GM19463 (cell line): ENCODE data around the gene C1orf21.
A peak's percentile ranks its signal among the peaks of the same experiment; 100 is the strongest.

Experiments
- ATAC-seq: cut with Tn5 transposase; IDR thresholded peaks from one replicate; pipeline ENCODE4 v1.9.1; 2021; ENCODE audit warnings: mild to moderate bottlenecking, moderate library complexity; ENCODE audit not compliant: unreplicated experiment

The C1orf21 gene

GRCh38 chr1:184647471-184647870 lies 260.6 kb downstream of the C1orf21 start:
- ATAC-seq, result no peak

DNA sequence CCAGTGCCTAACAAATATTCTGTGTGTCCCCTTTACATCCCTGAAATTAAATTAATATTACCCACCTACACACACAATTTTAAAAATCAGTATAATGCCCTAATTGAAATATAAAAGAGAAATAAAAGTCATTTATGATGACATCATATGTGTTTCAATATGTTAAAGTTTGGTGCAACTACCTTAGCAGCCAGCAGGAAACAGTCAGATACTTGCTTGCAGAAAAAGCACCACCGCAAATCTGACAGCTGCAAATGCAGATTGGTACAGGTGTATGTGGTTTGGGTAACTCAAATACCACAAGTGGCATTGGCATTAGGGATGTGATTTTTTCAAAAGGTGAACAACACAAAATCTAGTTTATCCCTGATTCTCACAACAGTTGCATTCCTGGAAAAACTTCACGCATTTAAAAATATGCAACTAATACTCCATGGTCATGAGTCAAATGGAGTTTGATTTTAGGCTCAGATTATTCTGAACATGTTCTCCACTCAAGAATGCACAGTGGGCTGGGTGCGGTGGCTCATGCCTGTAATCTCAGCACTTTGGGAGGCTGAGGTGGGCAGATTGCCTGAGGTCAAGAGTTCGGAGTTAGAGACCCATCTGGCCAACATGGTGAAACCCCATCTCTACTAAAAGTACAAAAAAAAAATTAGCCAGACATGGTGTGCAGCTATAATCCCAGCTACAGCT lies 261.5 kb downstream of the C1orf21 start:
- ATAC-seq, result no peak

DNA sequence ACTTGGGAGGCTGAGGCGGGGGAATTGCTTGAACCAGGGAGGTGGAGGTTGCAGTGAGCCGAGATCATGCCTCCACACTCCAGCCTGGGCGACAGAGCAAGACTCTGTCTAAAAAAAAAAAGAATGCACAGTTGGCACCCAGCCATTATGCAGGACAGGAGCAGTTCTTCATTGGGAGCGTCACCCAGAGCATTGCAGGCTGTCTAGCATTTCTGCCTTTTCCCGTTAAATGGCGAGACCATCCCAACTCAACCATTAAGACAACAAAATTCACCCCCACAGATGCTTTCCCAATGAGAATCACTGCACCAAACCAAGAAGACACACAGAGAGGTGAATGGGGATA lies 262.0 kb downstream of the C1orf21 start:
- ATAC-seq, result no peak

- ATAC-seq, result peak; percentile 50
These were observed 262.6 kb downstream of the C1orf21 start for GRCh38 chr1:184649451-184649888.

DNA sequence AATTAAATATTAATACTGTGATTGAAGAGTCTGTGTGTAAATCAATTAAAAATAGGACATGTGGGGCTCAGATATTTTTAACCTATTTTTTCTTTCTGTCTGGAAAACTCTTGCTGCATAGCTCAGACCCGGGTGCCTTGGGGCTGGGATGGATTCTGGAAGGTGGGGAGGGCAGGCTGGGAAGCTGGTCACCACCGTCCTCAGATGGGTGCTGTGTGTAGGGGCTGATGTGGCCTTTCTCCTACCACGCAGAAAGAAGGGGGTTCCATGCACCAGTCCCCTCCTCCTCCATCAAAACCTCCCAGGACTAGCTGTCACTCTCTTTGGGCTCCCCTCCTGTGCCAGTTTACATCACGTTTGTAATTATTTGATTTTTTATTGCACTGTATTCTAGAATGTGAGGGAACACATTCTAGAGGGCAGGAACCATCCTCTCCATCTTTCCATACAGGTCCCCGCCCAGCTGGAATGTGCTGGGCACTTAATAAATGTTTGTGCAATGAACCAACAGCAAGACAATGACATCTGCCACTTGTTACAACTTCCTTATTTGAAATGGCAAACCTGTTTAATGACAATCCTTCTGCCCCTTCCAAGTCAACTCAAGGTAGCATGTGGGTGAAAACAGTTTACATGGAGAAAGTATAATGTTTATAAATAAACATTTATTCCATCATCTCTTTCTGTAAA lies 263.5 kb downstream of the C1orf21 start:
- no peak for ATAC-seq

GRCh38 chr1:184655185-184655584 lies 268.4 kb downstream of the C1orf21 start:
- no peak for ATAC-seq

- ATAC-seq, result no peak
These were observed 269.4 kb downstream of the C1orf21 start for GRCh38 chr1:184656221-184656620.

- no peak for ATAC-seq
These were observed 271.2 kb downstream of the C1orf21 start for GRCh38 chr1:184658055-184658454.

DNA sequence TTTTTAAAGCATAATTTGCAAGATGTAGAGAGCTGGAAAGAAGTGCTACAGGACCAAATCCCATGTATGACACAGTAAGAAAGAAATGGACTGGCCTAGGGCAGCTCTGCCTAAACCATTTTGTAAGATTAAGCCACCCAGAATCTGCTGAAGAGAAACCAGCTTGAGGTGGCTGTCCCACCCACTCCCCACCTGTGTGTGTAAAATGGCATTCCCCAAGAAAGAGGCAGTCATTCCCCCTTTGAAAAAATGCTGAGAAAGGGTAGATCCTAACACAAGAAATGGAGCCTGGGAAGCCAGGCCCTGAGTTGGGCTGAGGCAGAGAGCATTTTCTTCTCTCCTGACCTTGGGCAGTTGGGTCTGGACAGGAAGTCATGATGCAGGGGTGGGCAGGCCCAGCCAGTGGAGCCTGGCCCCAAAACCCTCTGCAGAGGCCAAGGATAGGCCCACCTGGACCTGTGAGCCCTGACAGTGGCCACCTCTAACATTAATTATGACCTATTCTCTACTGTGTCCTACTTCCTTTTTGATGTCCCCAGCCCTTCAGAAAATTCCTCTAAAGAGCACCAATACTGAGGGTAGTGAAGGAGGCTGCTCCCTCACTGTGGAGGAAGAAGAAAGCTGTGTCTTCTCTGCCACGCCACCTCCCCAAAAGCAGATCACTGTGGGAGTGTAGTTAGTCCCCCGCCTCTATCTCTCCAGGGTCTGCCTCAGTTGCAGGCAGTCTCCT lies 273.8 kb downstream of the C1orf21 start:
- ATAC-seq, result no peak

GRCh38 chr1:184661801-184662200 lies 275.0 kb downstream of the C1orf21 start:
- no peak for ATAC-seq

- no peak for ATAC-seq
These were observed 277.3 kb downstream of the C1orf21 start for GRCh38 chr1:184664042-184664660.

GRCh38 chr1:184664661-184665060 lies 277.8 kb downstream of the C1orf21 start:
- ATAC-seq, result no peak

- no peak for ATAC-seq
These were observed 278.5 kb downstream of the C1orf21 start for GRCh38 chr1:184665360-184665759.

DNA sequence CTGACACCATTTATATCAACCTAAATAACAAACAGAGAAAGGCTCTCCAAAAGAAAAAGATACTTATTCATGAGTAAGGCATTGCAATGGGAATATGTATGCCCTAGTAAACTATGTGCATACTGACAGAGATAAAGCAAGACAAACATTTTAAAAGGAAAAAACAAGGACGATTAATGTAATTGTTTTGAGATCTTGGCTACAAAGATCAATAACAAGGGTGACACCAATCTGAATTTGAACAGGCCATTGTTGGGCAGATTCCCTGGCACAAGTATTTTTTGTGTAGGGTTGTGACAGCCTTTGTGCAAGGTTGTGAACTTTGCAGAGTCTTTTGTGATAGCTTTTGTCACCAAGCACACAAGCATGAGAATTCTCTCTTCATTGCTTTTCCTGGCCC lies 282.6 kb downstream of the C1orf21 start:
- ATAC-seq, result no peak

DNA sequence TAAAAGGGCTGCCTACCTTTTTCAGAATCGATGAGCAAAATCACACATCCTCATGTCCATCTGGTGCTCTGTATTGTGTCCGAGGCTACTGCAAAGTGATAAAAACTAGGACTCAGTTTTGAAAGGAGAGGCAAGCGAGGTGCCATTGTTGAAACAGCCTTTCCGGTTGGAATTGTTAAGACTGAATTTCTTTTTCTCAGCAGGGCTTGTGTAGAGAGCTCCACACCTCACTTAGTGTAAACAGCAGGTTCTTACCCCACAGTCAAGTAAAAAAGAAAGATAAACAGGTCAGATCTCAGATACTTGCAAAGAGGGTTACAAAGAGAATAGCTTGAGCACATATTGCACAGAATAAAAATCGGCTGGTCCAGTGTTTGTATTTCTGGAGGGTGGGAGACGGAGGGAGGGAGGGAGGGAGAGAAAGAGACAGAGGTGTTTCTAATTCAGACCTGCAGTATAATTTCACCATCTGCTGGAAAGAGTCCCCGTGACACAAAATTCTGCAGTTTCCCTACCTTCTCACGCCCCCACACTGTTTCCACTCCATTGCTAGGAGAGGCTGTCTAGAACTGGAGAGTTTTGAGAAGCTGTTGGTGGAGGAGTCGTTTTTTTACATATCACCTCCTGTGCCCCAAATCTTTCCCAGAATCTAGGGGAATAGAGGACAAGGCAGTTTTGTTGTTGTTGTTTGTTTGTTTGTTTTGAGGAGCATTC lies 285.3 kb downstream of the C1orf21 start:
- ATAC-seq, result no peak

GRCh38 chr1:184673305-184673704 lies 286.5 kb downstream of the C1orf21 start:
- ATAC-seq, result no peak

- no peak for ATAC-seq
These were observed 290.5 kb downstream of the C1orf21 start for GRCh38 chr1:184677344-184677743.
